ENCODE measurements around the gene RSPH9.

Gene RSPH9

GRCh38 chr6:43666196-43666920 is 21.5 kb downstream of the RSPH9 start:
- TF ChIP-seq CTCF (IDR thresholded peaks at IDR 0.05; ENCODE audit: low read depth, low read length, poor library complexity, severe bottlenecking) (no peak), EZH2phosphoT487 (IDR thresholded peaks at IDR 0.05; ENCODE audit: borderline replicate concordance, low read length) (no peak)
- Histone ChIP-seq H3F3A (ENCODE audit: control insufficient read depth, insufficient read depth) (no peaks in the 10 kb centered on the region), H3K4me3 (ENCODE audit: low read length) (no peak overlapping the region), H3K4me2 (ENCODE audit: low read length) (no peak overlapping the region), H3K9me3 (ENCODE audit: control insufficient read depth, insufficient read depth, low read length) (no peaks in the 10 kb centered on the region), H3K36me3 (ENCODE audit: control insufficient read depth, low read length) (peaks cover 6% of the 10 kb centered on the region), H3K27ac (ENCODE audit: low read depth, low read length) (no peak overlapping the region), H3K9me2 (replicated peaks; ENCODE audit: control insufficient read depth, low read length) (no peaks in the 10 kb centered on the region), H3K79me2 (ENCODE audit: control insufficient read depth, low read length) (no peaks in the 10 kb centered on the region), H4K20me1 (ENCODE audit: control insufficient read depth, insufficient read depth, low read depth, low read length) (no peaks in the 10 kb centered on the region), H3K4me1 (ENCODE audit: control insufficient read depth, low read length) (peaks cover 14% of the 10 kb centered on the region), H3K27me3 (ENCODE audit: control insufficient read depth, low read length) (no peaks in the 10 kb centered on the region)

GRCh38 chr6:43667245-43668150 is 22.7 kb downstream of the RSPH9 start:
- Histone ChIP-seq H3K27ac (ENCODE audit: low read depth, low read length) (no peak overlapping the region), H3K4me2 (ENCODE audit: low read length) (peak overlapping the region; percentile 31; the same call in 1 of the 2 replicates), H3K9me2 (replicated peaks; ENCODE audit: control insufficient read depth, low read length) (no peaks in the 10 kb centered on the region), H3F3A (ENCODE audit: control insufficient read depth, insufficient read depth) (no peaks in the 10 kb centered on the region), H3K27me3 (ENCODE audit: control insufficient read depth, low read length) (no peaks in the 10 kb centered on the region), H4K20me1 (ENCODE audit: control insufficient read depth, insufficient read depth, low read depth, low read length) (no peaks in the 10 kb centered on the region), H3K4me3 (ENCODE audit: low read length) (no peak overlapping the region), H3K79me2 (ENCODE audit: control insufficient read depth, low read length) (no peaks in the 10 kb centered on the region), H3K9me3 (ENCODE audit: control insufficient read depth, insufficient read depth, low read length) (no peaks in the 10 kb centered on the region), H3K36me3 (ENCODE audit: control insufficient read depth, low read length) (peaks cover 16% of the 10 kb centered on the region), H3K4me1 (ENCODE audit: control insufficient read depth, low read length) (peaks cover 14% of the 10 kb centered on the region)
- TF ChIP-seq EZH2phosphoT487 (IDR thresholded peaks at IDR 0.05; ENCODE audit: borderline replicate concordance, low read length), result no peak
- TF ChIP-seq CTCF (IDR thresholded peaks at IDR 0.05; ENCODE audit: low read depth, low read length, poor library complexity, severe bottlenecking), result peak; percentile 91

- Histone ChIP-seq H3K9me3 (ENCODE audit: control insufficient read depth, insufficient read depth, low read length) (no peaks in the 10 kb centered on the region), H3K27ac (ENCODE audit: low read depth, low read length) (no peak overlapping the region), H4K20me1 (ENCODE audit: control insufficient read depth, insufficient read depth, low read depth, low read length) (no peaks in the 10 kb centered on the region), H3K27me3 (ENCODE audit: control insufficient read depth, low read length) (no peaks in the 10 kb centered on the region), H3K4me1 (ENCODE audit: control insufficient read depth, low read length) (peaks cover 14% of the 10 kb centered on the region), H3K9me2 (replicated peaks; ENCODE audit: control insufficient read depth, low read length) (no peaks in the 10 kb centered on the region), H3K4me3 (ENCODE audit: low read length) (no peak overlapping the region), H3K36me3 (ENCODE audit: control insufficient read depth, low read length) (peaks cover 20% of the 10 kb centered on the region), H3K79me2 (ENCODE audit: control insufficient read depth, low read length) (no peaks in the 10 kb centered on the region), H3K4me2 (ENCODE audit: low read length) (peak overlapping the region; percentile 1; the same call in 1 of the 2 replicates), H3F3A (ENCODE audit: control insufficient read depth, insufficient read depth) (no peaks in the 10 kb centered on the region)
- TF ChIP-seq CTCF (IDR thresholded peaks at IDR 0.05; ENCODE audit: low read depth, low read length, poor library complexity, severe bottlenecking) (peak; percentile 83), EZH2phosphoT487 (IDR thresholded peaks at IDR 0.05; ENCODE audit: borderline replicate concordance, low read length) (no peak)
Measured at GRCh38 chr6:43668151-43669028, 23.6 kb downstream of the RSPH9 start.

Measured in DOHH2 (cell line).